Measurements from ENCODE around the gene PHAF1. TPM values are rescaled to one million over a fixed set of nuclear protein-coding genes. Genes with fewer than 3 reads are reported as not detected.

The PHAF1 gene
- total and polyA plus RNA-seq, 2 of the 13 experiments (the other 11 are each of a cell fraction or from before 2014, with no cell fraction given): 48.3 to 174 TPM

- TF ChIP-seq ZNF143 (CRISPR knock-in tag; IDR thresholded peaks at IDR 0.05): peak; percentile 17; the same call in 1 of the 2 replicates
- TF ChIP-seq ZFAT (CRISPR knock-in tag; conservative IDR thresholded peaks at IDR 0.05): no peak
- no peak for TF ChIP-seq ZMYM4 (CRISPR knock-in tag; IDR thresholded peaks at IDR 0.05)
- no peak for TF ChIP-seq ZNF678 (CRISPR knock-in tag; IDR thresholded peaks at IDR 0.05)
- TF ChIP-seq SAFB2 (CRISPR knock-in tag; IDR thresholded peaks at IDR 0.05; ENCODE audit: borderline replicate concordance, low read depth): no peak
- TF ChIP-seq HMG20B (CRISPR knock-in tag; conservative IDR thresholded peaks at IDR 0.05): 0 out of 2 replicates have a peak, but pooled peaks have one; percentile 34
- 0 out of 2 replicates have a peak, but pooled peaks have one; percentile 25 for TF ChIP-seq ZSCAN31 (CRISPR knock-in tag; IDR thresholded peaks at IDR 0.05; ENCODE audit: low read depth)
- no peak for TF ChIP-seq ZNF430 (CRISPR knock-in tag; IDR thresholded peaks at IDR 0.05)
- no peak for TF ChIP-seq MTF1 (CRISPR knock-in tag; IDR thresholded peaks at IDR 0.05)
- TF ChIP-seq, protein P1, sequence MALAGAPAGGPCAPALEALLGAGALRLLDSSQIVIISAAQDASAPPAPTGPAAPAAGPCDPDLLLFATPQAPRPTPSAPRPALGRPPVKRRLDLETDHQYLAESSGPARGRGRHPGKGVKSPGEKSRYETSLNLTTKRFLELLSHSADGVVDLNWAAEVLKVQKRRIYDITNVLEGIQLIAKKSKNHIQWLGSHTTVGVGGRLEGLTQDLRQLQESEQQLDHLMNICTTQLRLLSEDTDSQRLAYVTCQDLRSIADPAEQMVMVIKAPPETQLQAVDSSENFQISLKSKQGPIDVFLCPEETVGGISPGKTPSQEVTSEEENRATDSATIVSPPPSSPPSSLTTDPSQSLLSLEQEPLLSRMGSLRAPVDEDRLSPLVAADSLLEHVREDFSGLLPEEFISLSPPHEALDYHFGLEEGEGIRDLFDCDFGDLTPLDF (CRISPR knock-in tag; IDR thresholded peaks at IDR 0.05): peak; percentile 74
- peak; percentile 38; the same call in 1 of the 2 replicates for TF ChIP-seq ZBTB7B (CRISPR knock-in tag; IDR thresholded peaks at IDR 0.05)
- TF ChIP-seq GABPB1 (CRISPR knock-in tag; IDR thresholded peaks at IDR 0.05): peak; percentile 74; the same call in 1 of the 2 replicates
- TF ChIP-seq TSC22D2 (CRISPR knock-in tag; IDR thresholded peaks at IDR 0.05; ENCODE audit: borderline replicate concordance): no peak
- TF ChIP-seq ZNF605 (CRISPR knock-in tag; IDR thresholded peaks at IDR 0.05): peak; percentile 24; the same call in 1 of the 2 replicates
- TF ChIP-seq RFX3 (CRISPR knock-in tag; IDR thresholded peaks at IDR 0.05): no peak
- no peak for TF ChIP-seq ZFP90 (CRISPR knock-in tag; IDR thresholded peaks at IDR 0.05; ENCODE audit: borderline replicate concordance)
- TF ChIP-seq CREB1 (IDR thresholded peaks at IDR 0.05): no peak
- no peak for TF ChIP-seq CREB1 (CRISPR knock-in tag; IDR thresholded peaks at IDR 0.05)
- no peak for TF ChIP-seq NFIB (CRISPR knock-in tag; IDR thresholded peaks at IDR 0.05; ENCODE audit: borderline replicate concordance)
- TF ChIP-seq ZNF775 (CRISPR knock-in tag; IDR thresholded peaks at IDR 0.05; ENCODE audit: borderline replicate concordance): no peak
- TF ChIP-seq ZNF225 (CRISPR knock-in tag; IDR thresholded peaks at IDR 0.05): no peak
- 0 out of 2 replicates have a peak, but pooled peaks have one; percentile 15 for TF ChIP-seq ETV5 (CRISPR knock-in tag; IDR thresholded peaks at IDR 0.05; ENCODE audit: borderline replicate concordance)
- no peak for TF ChIP-seq ZNF883 (CRISPR knock-in tag; IDR thresholded peaks at IDR 0.05; ENCODE audit: not compliant biosample characterization)
- no peak for TF ChIP-seq NR3C1 (CRISPR knock-in tag; IDR thresholded peaks at IDR 0.05)
- TF ChIP-seq SYNCRIP (IDR thresholded peaks at IDR 0.05; ENCODE audit: insufficient read depth, low read depth, low read length): no peak
- TF ChIP-seq ZNF672 (CRISPR knock-in tag; IDR thresholded peaks at IDR 0.05): no peak
- TF ChIP-seq, protein P2, sequence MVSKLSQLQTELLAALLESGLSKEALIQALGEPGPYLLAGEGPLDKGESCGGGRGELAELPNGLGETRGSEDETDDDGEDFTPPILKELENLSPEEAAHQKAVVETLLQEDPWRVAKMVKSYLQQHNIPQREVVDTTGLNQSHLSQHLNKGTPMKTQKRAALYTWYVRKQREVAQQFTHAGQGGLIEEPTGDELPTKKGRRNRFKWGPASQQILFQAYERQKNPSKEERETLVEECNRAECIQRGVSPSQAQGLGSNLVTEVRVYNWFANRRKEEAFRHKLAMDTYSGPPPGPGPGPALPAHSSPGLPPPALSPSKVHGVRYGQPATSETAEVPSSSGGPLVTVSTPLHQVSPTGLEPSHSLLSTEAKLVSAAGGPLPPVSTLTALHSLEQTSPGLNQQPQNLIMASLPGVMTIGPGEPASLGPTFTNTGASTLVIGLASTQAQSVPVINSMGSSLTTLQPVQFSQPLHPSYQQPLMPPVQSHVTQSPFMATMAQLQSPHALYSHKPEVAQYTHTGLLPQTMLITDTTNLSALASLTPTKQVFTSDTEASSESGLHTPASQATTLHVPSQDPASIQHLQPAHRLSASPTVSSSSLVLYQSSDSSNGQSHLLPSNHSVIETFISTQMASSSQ (IDR thresholded peaks at IDR 0.05; ENCODE audit: low read depth): no peak
- TF ChIP-seq, protein P2 (CRISPR knock-in tag; IDR thresholded peaks at IDR 0.05; ENCODE audit: borderline replicate concordance): no peak
- TF ChIP-seq HHEX (CRISPR knock-in tag; IDR thresholded peaks at IDR 0.05): no peak
Measured at GRCh38 chr16:67150833-67151396, 41.2 kb downstream of the PHAF1 start, which contains the start of gene B3GNT9 (continued).

All from HepG2 (cell line).